GM18858 (cell line): Measurements from ENCODE around the gene MPZL2.

Experiments used
- ATAC-seq: cut with Tn5 transposase; IDR thresholded peaks from one replicate; pipeline ENCODE4 v1.9.1; 2021; ENCODE audit not compliant: unreplicated experiment

Gene MPZL2

DNA sequence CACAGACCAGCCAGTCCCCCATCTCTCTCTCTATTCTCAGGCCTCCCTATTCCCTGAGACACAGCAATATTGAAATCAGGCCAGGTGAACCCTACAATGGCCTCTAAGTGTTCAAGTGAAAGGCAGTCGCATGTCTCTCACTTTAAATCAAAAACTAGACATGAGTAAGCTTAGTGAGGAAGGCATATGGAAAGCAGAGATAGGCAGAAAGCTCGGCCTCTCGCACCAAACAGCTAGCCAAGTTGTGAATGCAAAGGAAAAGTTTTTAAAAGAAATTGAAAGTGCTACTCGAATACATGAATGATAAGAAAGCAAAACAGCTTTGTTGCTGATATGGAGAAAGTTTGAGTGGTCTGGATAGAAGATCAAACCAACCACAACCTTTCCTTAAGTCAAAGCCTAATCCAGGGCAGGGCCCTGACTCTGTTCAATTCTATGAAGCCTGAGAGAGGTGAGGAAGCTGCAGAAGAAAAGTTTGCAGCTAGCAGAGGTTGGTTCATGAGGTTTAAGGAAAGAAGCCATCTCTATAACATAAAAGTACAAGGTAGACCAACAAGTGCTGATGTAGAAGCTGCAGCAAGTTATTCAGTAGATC is 19.8 kb upstream of the MPZL2 start:
- no peak for ATAC-seq

DNA sequence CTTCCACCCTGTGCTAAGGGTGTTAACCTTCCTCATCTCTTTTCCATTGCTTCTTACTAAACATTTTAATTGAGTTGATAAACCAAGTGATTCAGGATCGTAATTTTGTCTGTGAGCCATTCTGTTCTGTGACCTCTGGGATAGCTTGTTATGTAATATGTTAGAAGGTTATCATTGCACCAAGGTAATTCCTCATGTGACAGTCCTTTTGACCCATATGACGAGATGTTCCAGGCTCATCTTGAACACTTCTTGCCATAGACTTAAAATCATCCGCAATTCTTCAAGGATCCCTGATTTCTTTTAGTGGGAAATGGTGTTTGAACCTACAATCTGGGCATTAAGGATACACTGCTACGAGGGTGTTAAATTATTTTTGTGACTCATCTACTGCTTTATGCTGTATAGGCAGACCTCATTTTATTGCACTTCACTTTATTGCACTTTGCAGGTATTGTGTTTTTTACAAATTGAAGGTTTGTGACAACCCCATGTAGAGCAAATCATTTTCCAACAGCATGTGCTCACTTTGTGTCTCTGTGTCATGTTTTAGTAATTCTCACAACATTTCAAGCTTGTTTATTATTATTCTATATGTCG is 19.0 kb upstream of the MPZL2 start:
- ATAC-seq: no peak

DNA sequence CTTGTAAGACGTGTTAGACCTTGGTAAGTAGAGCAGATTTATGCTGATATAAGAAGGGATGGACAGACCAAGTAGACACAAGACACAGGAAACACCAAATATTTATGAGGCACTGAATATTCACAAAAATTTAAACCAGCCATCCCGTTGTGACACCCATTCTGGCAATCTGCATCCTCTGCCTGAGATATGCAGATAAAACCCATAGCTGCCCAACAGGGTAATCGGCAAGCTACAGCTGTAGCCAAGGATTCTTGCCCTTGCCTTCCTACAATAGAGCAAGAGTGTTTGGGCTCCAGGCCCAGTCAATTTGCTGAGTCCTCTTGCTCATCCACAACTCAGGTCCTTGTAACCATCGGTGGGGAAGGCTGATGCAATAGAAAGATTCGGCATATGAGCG is 18.5 kb upstream of the MPZL2 start:
- no peak for ATAC-seq

DNA sequence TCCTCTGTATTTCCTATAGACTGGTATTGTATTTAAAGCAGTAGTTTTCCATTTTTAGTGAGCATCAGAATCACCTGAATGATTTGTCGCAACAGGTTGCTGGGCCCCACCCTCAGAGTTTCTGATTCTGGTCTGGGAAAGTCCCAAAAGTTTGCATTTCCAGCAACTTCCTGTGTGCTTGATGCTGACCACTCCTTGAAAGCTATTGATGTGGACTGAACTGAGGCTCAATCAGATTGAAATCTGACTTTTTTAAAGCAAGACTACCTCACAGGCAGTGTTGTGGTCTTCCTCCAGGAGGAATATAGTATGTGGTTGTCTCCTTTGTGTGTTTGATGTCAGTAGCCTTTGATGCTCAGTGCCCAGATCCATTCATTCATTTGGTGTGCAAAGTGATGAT is 17.2 kb upstream of the MPZL2 start:
- ATAC-seq: no peak

DNA sequence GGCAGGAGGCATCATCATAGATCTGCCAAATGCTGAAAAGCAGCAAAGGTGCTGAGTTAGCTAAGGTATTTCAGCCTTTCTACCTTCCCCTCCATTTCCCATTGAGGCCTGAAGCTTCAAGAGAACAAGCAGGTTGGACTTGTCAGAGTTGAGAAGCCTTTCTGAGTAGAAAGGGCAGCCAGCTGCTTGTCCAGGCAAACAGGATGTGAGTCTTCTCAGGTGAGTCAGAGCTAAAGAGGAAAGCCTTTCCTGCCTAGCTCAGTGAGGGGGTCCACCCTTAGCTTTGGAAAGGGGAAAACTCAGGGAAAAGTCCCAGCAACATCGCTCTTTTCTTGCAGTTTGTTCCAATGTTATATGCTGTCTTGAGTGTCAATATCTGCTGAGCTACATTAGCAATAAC is 13.2 kb upstream of the MPZL2 start:
- no peak for ATAC-seq

DNA sequence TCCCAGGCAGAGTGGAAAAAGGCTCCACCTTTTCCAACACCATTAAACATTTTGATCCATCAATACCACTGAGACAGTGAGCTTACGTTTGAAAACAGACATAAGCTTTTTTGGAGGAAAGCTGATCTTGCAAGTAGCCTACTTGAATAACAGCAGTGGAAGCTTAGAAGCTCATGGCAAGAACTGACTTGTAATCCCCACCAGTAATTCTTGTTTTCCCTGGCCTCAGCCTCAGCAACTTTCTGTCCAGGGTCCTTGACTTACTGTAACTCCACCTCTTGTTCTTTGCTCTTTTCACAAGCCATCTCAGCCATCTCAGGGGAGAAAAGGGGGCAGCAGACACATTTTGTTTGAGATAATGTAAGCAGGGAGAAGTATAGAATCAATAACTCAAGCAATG is 12.3 kb upstream of the MPZL2 start:
- ATAC-seq: no peak

DNA sequence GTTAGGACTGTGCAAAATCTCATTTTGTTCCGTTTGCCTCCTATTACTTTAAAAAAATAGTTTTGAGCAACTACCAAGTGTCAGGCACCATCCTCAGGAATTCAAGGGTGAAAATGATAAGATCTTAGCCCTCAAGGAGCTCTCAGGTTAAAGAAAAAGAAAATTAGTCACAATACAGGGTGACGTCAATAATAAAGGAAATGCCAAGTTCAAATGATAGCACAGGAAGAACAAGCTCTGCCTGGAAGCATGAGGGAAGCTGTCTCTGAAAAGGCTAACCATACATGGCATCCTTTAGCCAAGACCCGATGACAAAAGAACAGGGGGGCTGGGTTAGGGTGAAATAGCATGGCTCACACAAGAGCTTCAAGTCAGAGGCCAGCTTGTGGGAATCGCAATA is 11.1 kb upstream of the MPZL2 start:
- no peak for ATAC-seq

DNA sequence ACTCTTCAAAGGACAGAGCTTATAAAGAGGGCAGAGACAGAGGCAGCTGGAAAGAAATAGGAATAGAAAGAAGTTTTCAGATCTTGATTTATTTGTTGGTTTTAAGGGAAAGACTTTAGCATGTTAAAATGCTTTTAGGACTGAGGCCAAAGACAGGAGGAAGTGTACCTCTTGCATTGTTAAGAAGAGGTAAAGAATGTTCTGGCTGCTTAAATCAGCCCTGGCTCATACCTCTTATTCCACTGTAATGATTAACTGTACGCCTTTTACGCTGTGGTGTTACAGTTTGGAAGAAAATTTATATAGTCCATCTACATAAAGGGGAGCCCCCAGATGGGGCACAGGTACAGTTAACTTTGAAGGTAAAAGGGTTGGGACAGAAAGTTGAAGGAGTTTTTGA is 10.1 kb upstream of the MPZL2 start:
- ATAC-seq: no peak

DNA sequence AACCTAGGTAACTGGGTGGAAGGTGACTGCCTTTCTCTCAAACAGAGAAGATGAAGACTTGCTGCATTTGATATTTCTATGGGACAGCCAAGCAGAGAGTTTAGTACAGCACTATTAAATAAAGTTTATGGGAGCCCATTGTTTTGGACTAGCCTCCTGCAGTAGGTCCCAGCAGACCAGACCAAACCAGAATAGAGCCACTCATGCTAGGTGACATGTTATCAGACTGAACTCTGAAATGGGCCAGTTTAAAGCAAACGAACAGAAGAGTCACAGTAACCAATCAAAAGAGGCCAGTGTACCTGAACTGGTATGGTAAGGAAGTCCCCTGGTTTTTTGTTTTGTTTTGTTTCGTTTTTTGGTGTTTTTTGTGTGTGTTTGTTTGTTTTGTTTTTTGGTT is 7.9 kb upstream of the MPZL2 start:
- ATAC-seq: no peak

DNA sequence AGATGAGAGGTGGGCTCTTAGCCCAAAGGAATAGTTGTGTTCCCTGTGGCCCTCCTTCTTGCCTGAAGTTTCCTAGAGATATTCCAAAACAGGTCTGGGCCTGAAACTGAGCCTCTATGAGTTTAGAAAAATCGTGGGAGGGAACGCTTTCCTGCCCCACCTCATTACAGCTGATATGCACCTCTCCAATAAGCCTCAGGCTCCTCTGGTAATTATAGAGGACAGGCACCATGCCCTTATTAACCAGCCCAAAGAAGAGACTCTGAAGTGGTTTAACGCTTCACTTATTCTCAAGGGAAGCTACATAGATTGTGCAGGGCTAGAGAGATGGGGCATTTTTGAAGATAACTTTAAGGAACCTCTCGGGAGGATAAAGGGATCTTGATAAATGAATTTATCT is 3.4 kb upstream of the MPZL2 start:
- no peak for ATAC-seq

DNA sequence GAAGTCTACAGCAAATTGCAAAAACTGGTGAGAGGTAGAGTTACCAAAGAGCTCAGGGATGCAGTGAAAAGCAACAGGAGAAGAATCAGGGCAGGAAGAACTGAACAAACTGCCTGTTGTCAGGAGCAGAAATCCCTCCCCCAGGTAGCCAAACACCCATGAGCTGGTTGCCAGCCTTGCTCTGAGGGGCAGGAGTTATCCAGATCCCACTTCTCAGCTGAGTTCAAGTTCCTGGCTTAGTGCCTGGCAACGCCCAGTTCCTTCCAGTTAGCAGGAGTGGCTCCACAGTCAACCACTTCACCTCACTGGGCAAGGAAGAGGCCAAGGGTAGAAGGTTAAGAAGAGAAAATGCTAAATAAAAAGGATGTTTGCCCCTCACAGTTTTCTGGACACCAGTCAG is 1.9 kb upstream of the MPZL2 start:
- ATAC-seq: no peak

DNA sequence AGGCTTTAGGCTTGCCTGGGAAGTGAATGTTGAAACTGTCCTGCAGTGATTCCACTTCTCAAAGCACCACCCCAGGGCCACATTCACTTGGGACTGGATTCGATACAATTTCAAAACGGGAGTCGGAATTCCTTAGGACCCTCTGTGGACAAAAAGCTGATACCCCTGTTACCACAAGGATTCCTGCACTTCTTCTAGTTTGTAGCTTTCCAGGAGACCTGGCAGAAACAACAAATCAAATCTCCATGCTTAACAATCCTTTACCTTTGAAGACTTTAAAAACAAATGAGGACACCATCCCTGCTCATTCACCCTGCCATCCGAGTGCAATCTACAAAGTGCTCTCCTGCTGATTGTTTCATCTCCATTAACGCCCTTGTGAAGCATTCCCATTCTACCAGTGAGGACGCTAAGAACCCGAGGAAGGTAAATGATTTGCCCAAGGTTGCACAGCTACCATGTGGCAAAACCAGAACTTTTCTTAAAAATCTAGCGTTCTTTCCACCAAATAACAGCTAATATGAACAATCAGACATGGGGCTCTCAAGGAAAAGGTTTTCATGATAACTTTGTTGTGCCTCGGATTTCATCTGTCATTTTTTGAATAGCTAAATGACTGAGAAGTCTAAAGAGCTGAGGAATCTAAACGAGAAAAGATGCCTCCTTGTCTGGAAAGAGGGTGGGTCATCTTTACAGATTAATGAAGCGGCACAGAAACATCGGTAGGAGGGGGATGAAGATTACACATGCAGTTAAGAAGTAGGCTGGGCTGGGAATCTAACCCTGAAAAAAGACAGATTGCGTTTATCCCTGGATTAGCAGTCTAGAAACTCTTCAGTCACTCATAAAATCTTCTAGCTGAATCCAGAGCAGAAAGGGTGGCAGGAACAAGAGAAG is 720 bp upstream of the MPZL2 start:
- no peak for ATAC-seq

DNA sequence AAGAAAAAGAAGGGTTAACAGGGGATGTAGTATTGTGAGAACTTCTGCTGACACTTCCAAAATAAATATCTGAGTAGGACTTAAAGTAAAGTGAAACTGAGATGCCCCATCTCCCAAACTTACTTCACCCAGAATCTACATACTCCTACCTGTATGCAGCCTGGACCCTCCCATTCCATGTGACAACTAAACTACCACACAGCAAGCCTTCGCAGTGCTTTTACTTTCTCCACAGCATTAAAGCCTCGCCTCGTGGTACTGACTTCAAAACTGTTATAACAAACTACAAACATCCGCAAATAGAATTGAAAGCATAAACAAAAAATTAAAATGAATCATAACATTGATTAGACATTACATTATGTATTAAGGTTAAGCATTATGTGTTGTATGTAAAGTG is 985 bp downstream of the MPZL2 start:
- no peak for ATAC-seq

DNA sequence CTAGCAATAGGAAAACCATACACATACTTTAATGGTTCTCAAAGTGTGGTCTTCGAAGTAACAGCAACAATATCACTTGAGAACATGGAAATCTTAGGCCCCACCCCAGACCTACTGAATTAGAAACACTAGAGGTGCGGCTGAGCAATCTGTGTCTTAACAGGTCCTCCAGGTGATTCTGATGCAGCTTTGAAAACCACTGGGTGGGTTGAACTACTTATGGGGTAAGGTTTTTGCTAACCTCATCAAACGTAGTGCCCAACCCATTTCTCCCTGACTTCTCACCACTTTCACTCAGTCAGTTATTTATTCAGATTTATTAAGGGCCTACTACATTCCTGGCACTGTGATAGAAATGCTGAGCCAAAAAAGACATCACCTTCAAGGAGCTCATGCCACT is 3.7 kb downstream of the MPZL2 start:
- ATAC-seq: no peak

DNA sequence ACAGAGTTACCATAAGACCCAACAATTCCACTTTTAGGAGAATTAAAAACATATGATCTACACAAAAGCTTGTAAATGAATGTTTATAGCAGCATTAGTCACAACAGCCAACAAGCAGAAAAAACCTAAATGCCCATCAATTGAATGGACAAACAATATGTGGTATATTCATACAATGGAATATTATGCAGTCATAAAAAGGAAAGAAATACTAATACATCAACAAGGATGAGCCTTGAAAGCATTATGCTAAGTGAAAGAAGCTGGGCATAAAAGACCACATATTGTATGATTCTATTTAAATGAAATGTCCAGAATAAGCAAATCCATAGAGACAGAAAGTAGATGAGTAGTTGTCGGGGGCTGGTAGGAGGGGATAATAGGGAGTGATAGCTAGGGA is 5.0 kb downstream of the MPZL2 start:
- no peak for ATAC-seq

DNA sequence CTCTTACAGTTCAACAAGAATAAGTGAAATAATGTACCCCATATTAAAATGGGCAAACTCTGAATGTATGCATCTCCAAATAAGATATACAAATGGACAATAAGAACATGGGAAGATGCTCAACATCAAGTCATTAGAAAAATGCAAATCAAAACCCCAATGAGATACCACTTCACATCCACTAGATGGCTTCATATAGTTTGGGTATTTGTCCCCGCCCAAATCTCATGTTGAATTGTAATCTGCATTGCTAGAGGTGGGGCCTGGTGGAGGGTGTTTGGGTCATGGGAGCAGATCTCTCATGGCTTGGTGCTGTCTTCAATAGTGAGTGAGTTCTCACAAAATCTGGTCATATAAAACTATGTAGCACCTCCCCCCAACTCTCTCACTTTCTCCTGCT is 5.7 kb downstream of the MPZL2 start:
- no peak for ATAC-seq

DNA sequence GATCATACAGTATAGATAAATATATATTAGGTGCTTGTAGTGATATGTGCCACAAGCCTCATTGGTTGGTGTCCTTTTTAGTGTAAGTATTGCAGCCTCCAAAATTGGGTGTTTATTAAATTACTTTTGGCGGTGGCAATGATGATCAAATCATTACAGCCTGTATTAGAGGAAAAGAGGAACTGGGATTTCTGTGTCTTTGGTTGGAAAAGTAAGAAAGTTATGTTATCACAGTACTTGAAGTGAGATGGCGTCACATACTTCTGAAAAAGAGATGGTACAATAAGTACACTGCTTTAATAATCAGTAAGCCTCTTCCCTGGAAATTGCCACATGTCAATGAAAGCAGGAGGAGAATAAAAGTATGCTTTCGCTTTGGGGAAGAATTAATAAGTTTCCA is 11.4 kb downstream of the MPZL2 start:
- ATAC-seq: no peak

DNA sequence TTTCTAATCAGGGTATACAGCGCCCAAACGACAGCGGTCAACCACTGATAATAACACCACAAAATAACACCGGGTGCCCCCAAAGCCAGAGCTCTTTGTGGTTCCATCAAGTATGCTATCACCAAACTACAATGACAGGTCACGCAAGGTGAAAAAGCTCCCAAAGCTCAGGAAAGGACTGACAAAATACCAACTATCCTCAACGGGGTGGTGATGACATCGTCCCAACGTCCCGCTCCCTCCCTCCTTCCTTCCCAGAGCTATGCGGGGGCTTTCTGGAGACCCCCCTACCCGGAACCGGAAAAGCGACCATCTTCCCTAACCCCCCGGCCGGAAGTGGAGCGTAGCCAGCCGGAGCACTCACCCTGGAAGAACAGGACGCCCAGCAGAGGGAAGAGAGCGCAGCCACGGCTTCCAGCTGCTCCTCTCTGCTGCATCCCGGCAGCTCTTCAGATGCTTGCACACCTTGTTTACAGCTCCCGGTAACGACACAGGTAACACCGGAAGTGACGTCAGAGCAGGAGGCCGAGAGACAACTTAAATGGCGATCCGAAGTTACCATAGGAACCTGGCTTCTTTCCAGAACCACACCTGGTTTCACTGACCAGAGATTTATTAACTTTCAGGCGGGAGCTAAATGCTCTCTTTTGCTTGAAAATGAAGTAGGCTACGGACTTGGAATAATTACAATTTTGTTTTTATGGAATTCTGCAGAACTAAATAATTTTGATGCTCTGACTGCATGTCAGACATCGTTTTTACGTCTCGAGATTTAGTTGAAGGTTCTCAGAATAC is 12.0 kb downstream of the MPZL2 start, which contains the start of gene MPZL3:
MPZL3 (minus strand) TSS at position 508 of the 795 bp plus-strand sequence; CDS start at position 437, 71 bp downstream.
- ATAC-seq: no peak

DNA sequence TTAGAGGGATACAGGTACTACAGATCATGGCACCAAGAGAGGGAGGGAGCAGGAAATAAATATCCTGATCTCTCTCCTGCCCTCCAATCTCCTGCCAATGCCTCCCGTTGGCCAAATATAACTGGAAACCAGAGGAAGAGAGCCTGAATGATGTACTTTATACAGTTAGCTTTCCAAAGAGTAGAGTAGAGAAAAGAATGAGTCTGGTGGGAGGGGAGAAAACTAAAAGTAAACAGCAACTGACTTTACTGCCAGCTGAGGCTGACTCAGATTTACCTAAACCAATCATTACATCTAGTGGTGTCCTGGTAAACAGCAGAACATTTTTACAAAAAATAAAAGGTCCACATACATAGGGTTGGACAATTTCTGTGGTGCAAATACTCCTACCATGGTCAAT is 17.1 kb downstream of the MPZL2 start:
- no peak for ATAC-seq

DNA sequence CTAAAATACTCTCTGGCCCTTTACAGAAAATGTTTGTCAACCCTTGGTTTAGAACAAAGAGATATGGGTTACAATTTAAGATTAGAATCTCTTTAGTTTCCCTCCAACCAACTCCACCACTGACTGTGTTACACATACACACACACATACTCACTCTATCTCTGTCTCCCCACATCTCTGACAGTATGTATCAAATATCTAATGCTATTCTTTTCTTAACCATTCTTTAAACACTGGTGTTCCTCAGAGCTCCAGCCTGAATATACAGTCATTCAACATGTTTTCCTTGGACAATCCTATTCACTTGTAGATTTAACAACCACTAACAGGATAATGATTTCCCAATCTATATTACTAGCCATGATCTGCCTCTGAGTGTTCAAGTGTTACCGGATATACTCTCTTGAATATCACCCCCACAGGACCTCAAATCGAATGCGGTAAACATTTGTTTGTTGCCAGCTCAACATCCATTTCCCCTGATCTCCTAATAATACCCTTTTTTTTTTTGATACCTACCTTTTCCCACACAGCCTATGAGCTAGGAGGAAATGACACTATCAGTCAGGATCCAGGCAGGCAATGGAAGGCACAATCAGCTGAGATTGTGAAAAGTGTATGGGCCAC is 18.0 kb downstream of the MPZL2 start:
- no peak for ATAC-seq
